IPS-18c (cell line): ENCODE measurements around the gene SLC38A11.

ENCODE experiments used
- H3K4me3 ChIP-seq: 2 replicates; pipeline ENCODE4 v1.7.0; 2013; ENCODE audit warnings: low read depth, mild to moderate bottlenecking, low read length, moderate library complexity; ENCODE audit not compliant: insufficient read depth
- H3K9me3 ChIP-seq: one replicate; pipeline ENCODE4 v1.6.1; 2013; ENCODE audit warnings: mild to moderate bottlenecking, low read length, moderate library complexity; ENCODE audit not compliant: control insufficient read depth, insufficient read depth

The SLC38A11 gene

DNA sequence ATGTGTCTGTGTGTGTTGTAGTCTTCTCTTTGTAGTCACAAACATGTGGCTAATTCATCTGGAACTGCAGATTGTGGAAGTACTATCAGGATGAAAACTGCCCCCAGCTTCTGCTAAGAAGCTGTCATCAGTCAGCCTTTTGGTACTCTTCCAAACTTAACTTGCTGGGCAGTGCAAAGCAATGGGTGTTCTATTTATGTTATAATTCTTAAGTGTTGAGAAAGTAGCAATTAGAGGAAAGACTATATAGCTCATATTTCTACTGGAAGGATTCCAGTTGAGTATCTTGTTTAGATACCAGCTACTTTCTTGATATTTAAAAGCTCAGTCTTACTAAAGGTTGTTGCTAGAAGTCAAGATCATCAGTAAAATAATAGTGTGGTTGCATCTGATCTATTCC lies 52.1 kb downstream of the SLC38A11 start:
- no peaks in the 10 kb centered on the region for H3K9me3 ChIP-seq

DNA sequence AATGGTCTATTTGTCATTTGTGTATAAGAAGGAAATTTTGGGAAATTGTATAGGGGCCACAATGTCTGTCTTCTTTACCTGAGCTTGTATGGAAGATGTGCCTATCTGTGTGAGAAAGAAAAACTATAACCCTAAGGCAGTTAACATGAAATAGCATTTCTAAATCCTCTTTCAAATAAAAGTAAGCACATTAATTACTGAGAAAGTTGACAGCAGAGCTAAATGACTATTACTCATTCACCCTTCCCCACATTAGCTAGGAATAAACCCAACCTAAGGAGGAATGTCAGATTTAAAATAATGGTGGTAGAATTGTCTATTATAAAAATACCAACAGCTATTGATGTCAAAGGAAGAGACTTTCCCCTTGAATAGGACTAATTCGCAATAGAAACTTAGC lies 56.2 kb downstream of the SLC38A11 start:
- Histone ChIP-seq H3K4me3 (no peak overlapping the region), H3K9me3 (no peaks in the 10 kb centered on the region)

More for the DNA sequence above, 52.1 kb downstream of the SLC38A11 start:
- H3K4me3 ChIP-seq, result no peak overlapping the region

DNA sequence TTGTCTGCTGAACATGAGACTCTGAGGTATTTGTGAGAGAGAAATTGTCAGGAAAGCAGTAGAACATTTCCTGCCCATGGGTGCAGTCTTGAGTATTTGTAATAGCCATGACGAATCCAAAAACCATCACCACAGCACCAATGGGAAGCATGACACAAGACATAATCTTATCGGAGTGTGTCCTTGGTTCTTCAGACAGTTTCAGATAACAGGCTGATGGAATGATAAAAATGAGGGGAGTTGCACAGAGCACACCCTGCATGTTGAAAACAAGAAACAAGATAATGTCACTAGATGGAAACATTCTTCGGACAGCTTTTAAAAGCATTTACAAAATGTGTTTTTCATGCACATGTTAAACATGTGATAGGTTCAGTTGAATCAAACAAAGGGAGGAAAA lies 56.9 kb downstream of the SLC38A11 start:
- Histone ChIP-seq H3K4me3 (no peak overlapping the region), H3K9me3 (no peaks in the 10 kb centered on the region)

DNA sequence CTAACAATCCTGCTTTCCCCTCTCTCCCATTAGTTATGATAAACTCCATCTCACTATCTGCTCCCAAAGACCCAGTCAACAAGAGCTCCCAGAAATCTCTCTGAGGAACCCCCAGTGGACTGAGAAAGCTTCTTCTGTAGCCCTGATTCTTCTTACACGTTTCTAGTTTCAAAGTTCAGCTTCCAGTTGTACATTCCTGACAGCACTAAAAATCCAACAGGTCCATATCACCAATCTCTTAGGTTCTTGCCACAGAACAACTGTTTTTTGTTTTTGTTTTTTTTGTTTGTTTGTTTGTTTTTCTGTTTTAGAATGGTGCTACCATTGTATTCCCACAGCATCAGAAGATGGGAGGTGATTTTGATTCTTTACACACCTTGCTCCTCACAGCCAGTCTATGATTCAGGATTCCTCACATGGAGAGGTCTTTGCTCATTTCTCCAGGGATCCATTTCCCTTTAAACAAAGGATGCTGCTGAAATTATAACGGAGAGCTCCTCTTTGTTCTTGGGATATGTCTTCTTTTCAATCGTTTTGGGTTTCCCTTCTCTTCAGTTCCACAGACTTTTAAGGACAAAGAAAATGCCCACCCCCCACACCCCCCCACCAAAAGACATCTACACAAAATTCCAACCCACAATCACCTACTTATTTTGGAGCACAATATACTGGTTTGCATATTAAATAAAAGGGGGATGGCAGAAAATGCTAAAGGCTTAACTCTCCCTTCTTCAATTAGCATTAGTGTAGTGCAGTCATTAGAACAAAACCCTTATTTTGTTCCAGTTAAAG lies 57.7 kb downstream of the SLC38A11 start:
- H3K9me3 ChIP-seq, result no peaks in the 10 kb centered on the region
- H3K4me3 ChIP-seq, result no peak overlapping the region

DNA sequence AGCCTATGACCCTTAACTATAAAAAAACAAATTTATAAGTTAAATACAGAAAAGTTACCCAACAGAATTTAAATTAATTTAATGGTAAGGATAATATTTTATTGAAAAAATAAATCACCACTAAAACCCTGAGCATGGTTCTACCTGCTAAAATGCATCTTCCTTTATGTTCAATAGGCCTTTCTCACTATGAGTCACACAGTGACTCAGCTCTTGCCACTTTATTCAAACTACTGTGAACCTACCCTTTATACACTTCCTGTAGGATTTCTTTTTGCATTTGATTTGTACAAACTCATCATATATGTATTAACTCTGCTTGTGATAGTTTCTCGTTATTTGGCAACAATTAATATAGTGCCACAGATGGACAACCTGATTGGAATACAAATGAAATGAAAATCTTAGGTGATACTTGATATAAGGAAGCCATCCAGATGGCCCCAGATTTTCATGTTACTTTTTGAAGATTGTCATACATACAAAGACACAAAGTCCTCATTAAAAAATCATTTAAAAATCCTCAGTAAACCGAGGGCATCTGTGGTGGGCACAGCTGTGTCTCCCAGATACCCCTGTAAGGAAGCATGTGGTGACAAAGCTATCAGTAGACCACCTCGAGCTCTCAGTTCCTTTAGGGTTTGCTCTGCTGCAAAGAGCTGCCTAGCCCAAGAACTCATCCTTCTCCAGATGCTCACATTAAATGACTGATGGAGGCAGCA lies 58.5 kb downstream of the SLC38A11 start:
- no peak overlapping the region for H3K4me3 ChIP-seq

DNA sequence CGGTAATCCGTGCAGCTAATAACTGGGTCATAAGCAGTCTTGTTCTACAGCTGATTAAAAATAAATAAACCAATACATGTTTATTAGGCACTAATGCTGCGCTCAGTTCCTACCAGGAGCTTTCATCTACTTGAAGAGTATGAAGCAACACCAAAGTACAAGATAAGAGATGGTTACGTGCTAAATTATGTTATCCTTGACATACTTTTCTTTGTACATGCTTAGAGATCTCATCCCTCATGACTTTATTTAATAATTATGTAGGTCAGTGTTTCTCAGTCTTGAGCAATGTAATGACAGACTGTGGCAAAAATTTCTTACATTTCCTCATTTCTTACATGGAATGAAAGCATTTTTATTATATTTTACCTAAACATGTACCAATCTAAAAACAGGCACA lies 59.1 kb downstream of the SLC38A11 start:
- no peak overlapping the region for H3K4me3 ChIP-seq
- no peaks in the 10 kb centered on the region for H3K9me3 ChIP-seq

More for the DNA sequence above, 58.5 kb downstream of the SLC38A11 start:
- H3K9me3 ChIP-seq, result no peaks in the 10 kb centered on the region

DNA sequence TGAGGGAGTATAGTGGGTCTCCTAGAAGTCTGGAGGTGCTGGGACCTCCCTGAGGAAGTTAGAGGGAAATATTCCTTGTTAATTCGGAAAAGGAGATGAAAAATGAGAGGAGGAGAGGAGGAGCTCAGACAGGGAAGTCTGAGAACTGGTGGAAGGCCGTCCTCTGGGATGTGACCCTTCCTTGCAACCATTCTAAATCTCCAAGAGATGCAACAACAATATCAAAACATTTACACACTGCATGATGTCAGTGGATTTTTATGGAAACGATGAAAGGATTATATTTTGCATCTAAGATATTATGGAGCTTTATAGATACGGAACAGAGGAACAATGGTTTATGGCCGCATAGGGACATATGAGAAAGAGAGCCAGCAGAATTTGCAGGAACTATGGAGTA lies 63.9 kb downstream of the SLC38A11 start:
- H3K4me3 ChIP-seq, result no peak overlapping the region

DNA sequence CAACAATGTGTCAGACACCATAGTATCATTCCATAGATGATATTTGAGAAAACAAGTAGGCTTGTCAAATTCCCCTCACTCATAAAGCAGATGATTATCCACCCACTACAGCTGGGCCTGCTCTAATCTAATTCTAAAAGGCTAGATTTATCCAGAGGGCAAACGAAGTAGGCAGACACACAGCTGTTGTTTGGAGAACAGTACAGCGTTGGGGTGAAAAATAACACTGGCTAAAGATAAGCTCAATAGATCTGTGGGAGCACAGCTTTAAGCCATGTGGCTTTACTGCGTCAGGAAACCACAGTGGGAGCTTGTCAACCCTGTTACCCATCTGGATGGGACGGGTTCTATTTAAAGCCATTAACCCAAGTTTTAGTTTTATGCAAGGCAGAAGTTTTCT lies 64.8 kb downstream of the SLC38A11 start:
- Histone ChIP-seq H3K4me3 (no peak overlapping the region), H3K9me3 (no peaks in the 10 kb centered on the region)

More for the DNA sequence above, 63.9 kb downstream of the SLC38A11 start:
- H3K9me3 ChIP-seq, result no peaks in the 10 kb centered on the region

DNA sequence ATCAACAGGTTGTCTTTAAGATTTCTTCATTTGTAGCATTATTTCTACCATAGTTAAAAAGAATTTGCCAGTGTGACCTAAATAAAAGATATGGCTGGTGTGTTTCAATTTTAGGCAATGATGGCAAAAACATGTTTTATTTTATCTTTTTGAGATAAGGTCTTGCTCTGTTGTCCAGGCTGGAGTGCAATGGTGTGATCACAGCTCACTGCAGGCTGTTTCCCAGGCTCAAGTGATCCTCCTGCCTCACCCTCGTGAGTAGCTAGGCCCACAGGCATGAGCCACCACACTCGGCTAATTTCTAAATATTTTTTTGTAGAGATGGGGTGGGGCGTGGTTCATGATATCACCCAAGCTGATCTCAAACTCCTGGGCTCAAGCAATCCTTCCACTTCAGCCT lies 66.7 kb downstream of the SLC38A11 start:
- no peak overlapping the region for H3K4me3 ChIP-seq
- no peaks in the 10 kb centered on the region for H3K9me3 ChIP-seq

DNA sequence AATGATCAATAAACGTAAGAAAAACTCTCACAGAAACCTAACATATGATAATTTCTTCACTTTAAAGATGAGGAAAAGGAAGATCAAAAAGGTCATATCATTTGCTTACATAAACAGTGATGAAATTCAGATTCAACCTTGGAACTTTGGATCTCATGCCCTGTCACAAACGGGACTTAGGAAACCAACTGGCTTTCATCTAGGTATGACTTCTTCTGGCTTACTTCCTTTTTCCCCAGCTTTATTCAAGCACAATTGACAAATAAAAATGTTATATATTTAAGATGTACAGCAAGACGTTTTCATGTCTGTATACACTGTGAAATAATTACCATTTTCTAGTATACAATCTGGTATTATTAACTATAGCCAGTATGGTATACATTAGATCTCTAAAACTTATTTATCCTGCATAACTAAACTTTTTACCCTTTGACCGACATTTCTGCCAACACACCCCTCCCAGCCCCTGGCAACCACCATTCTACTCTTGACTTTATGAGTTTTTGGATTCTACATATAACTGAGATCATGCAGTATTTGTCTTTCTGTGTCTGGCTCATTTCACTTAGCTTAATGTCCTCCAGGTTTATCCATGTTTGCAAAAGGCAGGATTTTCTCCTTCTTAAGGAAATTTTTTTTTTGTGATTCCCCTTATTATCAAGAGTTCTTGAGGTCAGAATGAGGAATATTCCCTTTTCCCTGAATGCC lies 67.7 kb downstream of the SLC38A11 start:
- H3K9me3 ChIP-seq, result no peaks in the 10 kb centered on the region
- H3K4me3 ChIP-seq, result no peak overlapping the region

DNA sequence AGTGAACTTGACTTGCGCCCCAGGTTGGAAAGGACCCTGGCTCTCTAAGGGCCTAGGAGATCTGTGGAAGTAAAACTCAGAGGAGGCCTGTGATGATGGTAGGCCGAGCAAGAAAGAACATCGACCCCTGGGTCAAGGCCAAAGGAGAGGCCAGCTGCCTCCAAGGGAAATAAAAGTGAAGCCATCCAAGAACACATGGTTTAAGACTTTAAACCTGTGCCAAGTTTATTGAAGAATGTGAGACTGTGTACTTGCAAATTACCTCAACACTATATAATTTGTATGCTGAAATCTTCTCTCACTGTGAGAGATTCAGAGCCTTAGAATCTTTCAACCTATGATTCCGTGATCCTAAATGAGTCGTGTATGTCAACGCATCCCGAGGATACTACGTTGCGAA lies 73.0 kb downstream of the SLC38A11 start:
- H3K9me3 ChIP-seq, result no peaks in the 10 kb centered on the region
- no peak overlapping the region for H3K4me3 ChIP-seq

DNA sequence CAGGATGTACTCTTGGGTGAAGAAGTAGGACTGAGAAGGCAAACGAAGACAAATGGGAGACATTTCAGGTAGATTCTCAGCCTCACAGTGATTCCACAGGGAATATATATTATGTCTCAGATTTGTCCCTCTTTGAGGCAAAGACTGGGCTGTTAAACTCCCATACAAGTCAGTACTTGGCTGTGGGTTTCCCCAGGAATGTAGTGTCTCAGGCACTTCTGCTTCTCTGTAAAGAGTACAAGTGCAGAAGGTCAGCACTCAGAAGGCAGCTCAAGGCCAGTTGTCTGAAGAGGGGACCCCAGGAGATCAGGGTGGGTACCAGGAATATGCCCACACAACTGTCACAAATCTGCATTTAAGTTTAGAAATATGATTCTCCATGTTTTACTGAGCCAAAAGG lies 73.8 kb downstream of the SLC38A11 start:
- H3K9me3 ChIP-seq, result no peaks in the 10 kb centered on the region

DNA sequence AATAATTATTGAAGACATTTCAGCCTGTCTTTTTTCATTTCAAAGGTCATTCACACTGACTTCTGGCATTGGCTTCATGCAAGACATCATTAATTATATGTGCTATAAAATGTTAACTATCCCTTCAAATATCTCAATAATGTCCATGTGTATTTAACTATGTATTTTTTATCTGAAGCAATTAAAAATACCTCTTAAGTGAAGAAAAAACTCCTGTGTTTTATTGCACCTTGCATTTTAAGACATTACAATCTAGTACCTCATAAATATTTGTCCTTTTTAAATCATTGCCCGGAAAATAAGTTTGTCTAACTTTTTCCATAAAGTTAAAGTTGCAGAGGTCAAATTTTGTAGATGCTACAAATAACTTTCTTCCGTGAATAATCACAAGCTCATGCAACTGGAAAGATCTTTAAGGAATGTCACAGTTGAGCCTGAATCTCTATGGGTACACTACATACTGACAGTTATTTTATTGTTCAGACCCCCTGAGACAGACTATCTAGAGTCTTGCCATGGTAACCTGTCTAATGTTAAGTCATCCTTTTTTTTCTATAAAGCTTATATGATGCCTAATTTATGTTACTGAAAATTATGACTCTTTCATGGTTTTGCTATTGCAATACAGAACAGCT lies 75.3 kb downstream of the SLC38A11 start:
- no peaks in the 10 kb centered on the region for H3K9me3 ChIP-seq
- H3K4me3 ChIP-seq, result no peak overlapping the region

More for the DNA sequence above, 73.8 kb downstream of the SLC38A11 start:
- H3K4me3 ChIP-seq, result no peak overlapping the region

DNA sequence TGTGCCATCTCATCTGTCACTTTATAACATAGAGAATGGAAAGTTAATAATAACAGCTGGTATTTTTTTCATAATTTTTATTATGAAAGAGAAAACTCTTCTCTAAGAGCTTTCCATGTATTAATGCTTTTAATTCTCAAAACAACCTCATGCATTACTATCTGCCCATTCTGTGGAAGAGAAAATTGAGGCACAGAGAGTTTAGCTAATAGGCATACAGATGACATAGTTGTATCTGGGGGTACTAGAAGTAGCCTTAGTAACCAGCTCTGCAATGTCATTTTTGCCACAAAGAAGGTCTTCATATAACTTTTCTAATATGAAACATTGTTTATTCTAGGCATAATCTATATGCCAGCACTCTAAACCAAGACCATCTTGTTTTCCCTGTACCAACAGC lies 77.4 kb downstream of the SLC38A11 start:
- Histone ChIP-seq H3K9me3 (no peaks in the 10 kb centered on the region), H3K4me3 (no peak overlapping the region)

DNA sequence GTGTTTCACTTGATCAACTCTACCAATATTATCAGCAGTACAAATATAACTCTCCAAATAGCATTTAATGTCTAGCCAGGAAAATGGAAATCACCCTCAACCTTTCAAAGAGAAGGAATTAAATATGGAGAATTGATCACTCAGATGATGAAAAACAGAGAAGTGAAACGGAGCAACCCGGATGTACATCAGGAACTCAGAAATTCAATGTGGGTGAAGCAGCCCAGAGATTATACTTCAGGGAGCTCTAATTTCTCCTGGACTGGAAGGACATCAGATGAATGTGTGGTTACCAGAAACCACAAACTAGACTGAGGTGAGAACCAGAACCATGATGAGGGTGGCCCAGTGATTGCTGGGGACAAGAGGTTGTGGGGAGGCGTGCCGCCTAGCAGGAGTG lies 78.2 kb downstream of the SLC38A11 start:
- no peaks in the 10 kb centered on the region for H3K9me3 ChIP-seq
- H3K4me3 ChIP-seq, result no peak overlapping the region

DNA sequence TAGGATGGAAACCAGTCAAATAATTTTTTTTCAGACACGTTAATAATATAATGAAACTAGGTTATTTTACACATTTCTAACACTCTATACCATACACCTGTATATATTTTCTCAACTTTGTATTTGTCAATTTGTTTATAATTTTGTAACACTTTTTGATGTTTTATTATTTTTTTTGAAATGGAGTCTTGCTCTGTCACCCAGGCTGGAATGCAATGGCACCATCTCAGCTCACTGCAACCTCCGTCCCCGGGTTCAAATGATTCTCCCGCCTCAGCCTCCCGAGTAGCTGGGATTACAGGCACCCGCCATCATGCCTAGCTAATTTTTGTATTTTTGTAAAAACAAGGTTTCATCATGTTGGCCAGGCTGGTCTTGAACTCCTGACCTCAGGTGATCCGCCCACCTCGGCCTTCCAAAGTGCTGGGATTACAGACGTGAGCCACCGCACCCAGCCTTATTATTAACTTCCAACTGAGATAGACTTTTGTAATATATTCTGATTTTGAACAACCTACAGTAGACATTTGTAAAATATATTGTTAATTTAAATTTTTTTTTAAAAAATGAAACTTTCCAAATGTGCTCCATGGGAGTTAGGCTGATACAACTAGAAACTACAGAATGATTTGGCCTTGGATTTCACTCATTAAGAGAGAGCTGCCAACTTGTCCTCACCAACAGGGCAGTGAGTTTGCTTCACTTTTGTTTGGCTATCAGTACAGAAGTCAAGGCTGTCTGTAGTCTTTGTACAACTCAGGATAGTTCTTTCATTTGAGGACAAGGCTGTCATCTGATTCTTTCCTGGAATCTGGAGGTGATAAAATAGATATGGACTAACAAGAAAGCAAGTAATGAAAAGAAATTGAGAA lies 79.8 kb downstream of the SLC38A11 start:
- Histone ChIP-seq H3K9me3 (no peaks in the 10 kb centered on the region), H3K4me3 (no peak overlapping the region)
